ENCODE results near the gene HDAC3. TPM values are rescaled to one million over a fixed set of nuclear protein-coding genes. Genes with fewer than 3 reads are reported as not detected.

The HDAC3 gene
- total RNA-seq, 1 donor from 2014 or later, result 44.7 TPM

DNA sequence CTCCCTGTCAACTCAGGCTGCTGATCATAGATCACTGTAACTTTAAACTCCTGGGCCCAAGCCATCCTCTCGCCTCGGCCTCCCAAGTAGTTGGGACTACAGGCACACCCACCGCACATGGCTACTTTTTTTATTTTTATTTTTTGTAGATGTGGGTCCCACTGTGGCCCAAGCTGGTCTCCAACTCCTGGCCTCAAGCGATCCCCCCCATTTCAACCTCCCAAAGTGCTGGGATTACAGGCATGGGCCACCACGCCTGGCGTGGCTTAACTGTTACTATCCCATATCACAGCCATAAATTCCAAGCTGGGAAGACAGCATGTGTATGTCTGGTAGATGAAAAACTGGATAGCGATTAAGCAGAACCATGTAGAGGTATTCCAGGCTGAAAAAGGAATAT lies 1.0 kb downstream of the HDAC3 start:
- DNase-seq (ENCODE audit: extremely low spot score in 2 of 2), result peak in 1 of 2 donors; percentile 60
- intact Hi-C loops (cut with DNase I), result no loop called here
- Histone ChIP-seq H3K36me3 (no peaks in the 10 kb centered on the region), H3K4me1 (peaks cover 34% of the 10 kb centered on the region), H3K27ac (no peak overlapping the region), H3K9me3 (no peaks in the 10 kb centered on the region), H3K4me3 (peak overlapping the region; percentile 85 to 90), H3K27me3 (no peaks in the 10 kb centered on the region)
- TF ChIP-seq CTCF (IDR thresholded peaks at IDR 0.05) (no peak), POLR2A (IDR thresholded peaks at IDR 0.05) (no peak), POLR2AphosphoS5 (IDR thresholded peaks at IDR 0.05; ENCODE audit: insufficient read depth in 1 of 2, low read depth in 1 of 2) (no peak)

DNA sequence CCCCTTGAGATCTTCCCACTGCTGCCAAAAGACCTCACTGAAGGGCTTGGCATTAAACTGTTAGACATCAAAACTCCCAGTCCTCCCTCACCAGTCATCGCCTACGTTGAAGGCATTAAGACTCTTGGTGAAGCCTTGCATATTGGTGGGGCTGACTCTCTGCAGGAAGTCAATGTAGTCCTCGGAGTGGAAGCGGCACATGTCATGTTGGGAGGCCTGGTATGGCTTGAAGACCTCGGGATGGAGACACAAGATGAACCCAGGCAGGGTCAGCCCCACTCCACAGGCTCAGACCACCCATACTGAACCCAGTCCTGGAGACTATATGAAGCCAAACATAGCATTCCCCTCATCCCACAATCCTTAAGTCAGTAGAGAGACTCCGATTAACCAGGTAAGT lies 1.9 kb downstream of the HDAC3 start:
- Histone ChIP-seq H3K36me3 (no peaks in the 10 kb centered on the region), H3K27me3 (no peaks in the 10 kb centered on the region), H3K9me3 (no peaks in the 10 kb centered on the region), H3K4me3 (no peak overlapping the region), H3K4me1 (peaks cover 34% of the 10 kb centered on the region), H3K27ac (no peak overlapping the region)
- intact Hi-C loops (cut with DNase I), result no loop called here
- peak in 1 of 2 donors; percentile 84 for DNase-seq (ENCODE audit: extremely low spot score in 2 of 2)
- TF ChIP-seq CTCF (IDR thresholded peaks at IDR 0.05), result no peak
- no peak for TF ChIP-seq POLR2A (IDR thresholded peaks at IDR 0.05)
- TF ChIP-seq POLR2AphosphoS5 (IDR thresholded peaks at IDR 0.05; ENCODE audit: insufficient read depth in 1 of 2, low read depth in 1 of 2), result no peak

DNA sequence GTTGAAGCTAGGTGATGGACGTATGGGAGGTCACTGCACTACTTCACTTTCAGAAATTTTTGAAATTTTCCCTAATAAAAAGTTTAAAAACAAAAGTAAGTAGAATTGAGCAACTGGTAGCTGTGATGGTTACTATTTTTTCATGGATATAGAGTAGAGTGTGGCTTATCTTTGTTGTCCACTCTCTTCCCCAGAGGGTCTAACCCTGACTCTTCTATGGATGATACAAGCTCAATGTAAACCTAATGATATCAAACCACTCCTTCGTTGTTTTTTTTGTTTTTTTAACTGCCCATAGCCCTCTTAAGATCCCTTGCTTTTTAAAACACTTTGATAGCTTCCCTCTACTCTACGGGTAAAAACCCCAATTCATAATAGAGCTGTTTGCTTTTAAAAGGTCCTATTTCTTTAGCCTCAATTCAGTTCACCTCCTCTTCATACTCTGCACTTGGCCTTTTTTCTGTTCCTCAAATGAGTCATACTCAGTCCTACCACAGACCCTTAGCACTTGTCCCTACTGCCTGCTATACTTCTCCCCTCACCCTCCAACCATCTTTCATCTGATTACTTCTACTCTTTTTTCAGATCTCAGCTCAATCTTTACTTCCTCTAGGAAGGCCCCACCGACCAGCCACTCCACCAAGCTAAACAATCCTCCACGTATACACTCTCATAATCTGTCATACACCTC lies 2.6 kb downstream of the HDAC3 start:
- Histone ChIP-seq H3K36me3 (peaks cover 0 to 1% of the 10 kb centered on the region in 2 donors), H3K27me3 (no peaks in the 10 kb centered on the region), H3K27ac (no peak overlapping the region), H3K9me3 (no peaks in the 10 kb centered on the region), H3K4me3 (no peak overlapping the region), H3K4me1 (peaks cover 34% of the 10 kb centered on the region)
- intact Hi-C loops (cut with DNase I), result no loop called here
- TF ChIP-seq CTCF (IDR thresholded peaks at IDR 0.05) (no peak), POLR2AphosphoS5 (IDR thresholded peaks at IDR 0.05; ENCODE audit: insufficient read depth in 1 of 2, low read depth in 1 of 2) (no peak), POLR2A (IDR thresholded peaks at IDR 0.05) (no peak)
- DNase-seq (ENCODE audit: extremely low spot score in 2 of 2), result peak in 1 of 2 donors; percentile 49

GRCh38 chr5:141632650-141633049 lies 4.0 kb downstream of the HDAC3 start:
- intact Hi-C loops (cut with DNase I), result no loop called here
- no peak overlapping the region for H3K27ac ChIP-seq
- no peak for TF ChIP-seq POLR2AphosphoS5 (IDR thresholded peaks at IDR 0.05; ENCODE audit: insufficient read depth in 1 of 2, low read depth in 1 of 2)
- TF ChIP-seq CTCF (IDR thresholded peaks at IDR 0.05), result no peak
- TF ChIP-seq POLR2A (IDR thresholded peaks at IDR 0.05), result no peak
- H3K9me3 ChIP-seq, result no peaks in the 10 kb centered on the region
- H3K4me1 ChIP-seq, result peaks cover 25% of the 10 kb centered on the region
- H3K4me3 ChIP-seq, result no peak overlapping the region
- DNase-seq (ENCODE audit: extremely low spot score in 2 of 2), result peak; percentile 29 to 34
- peaks cover 0 to 15% of the 10 kb centered on the region in 2 donors for H3K36me3 ChIP-seq
- H3K27me3 ChIP-seq, result no peaks in the 10 kb centered on the region

DNA sequence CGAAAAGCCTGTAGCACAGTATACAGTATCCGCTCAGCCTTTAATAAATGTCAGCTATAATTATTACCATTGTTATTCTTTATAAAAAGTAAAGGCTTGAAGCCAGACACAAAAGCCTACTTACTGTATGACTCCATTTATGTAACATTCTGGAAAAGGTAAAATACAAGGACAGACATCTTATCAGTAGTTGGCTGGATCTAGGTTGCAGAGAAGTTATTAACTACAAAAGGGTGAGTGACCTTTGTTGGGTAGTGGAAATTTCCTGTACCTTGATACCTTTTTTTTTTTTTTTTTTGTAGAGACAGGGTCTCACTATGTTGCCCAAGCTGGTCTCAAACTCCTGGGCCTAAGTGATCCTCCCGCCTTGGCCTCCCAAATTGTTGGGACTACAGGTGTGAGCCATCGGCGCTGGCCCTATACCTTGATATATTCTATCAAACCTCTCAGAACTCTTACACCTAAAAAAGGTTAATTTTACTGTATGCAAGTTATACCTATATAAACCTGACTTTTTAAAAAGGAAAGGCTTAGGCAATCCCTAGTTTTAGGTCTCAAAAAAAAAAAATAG lies 6.0 kb downstream of the HDAC3 start:
- Histone ChIP-seq H3K36me3 (peaks cover 0 to 29% of the 10 kb centered on the region in 2 donors), H3K27ac (no peak overlapping the region), H3K4me3 (no peak overlapping the region), H3K27me3 (no peaks in the 10 kb centered on the region), H3K9me3 (no peaks in the 10 kb centered on the region), H3K4me1 (peaks cover 15% of the 10 kb centered on the region)
- TF ChIP-seq POLR2AphosphoS5 (IDR thresholded peaks at IDR 0.05; ENCODE audit: insufficient read depth in 1 of 2, low read depth in 1 of 2) (no peak), POLR2A (IDR thresholded peaks at IDR 0.05) (no peak), CTCF (IDR thresholded peaks at IDR 0.05) (no peak)
- no peak for DNase-seq (ENCODE audit: extremely low spot score in 2 of 2)
- intact Hi-C loops (cut with DNase I), result no loop called here

Measured in vagina (tissue), 2 donors.